Prostate gland (tissue), 2 donors: Measurements from ENCODE around the gene LZTS2.

Experiments used
- POLR2A ChIP-seq: fragments of 450-650 bp; IDR thresholded peaks from one replicate; pipeline ENCODE4 v1.6.1; 2016; ENCODE audit warnings: antibody characterized with exemption, mild to moderate bottlenecking
- POLR2AphosphoS5 ChIP-seq: sonication (generic); formaldehyde crosslinking; IDR thresholded peaks from one replicate; pipeline ENCODE4 v1.6.1; 2017; ENCODE audit warnings: antibody characterized with exemption
- TF ChIP-seq, protein P1 (sequence below), 4 experiments: fragments of 200-600 bp in 2 of 4; fragments of 450-650 bp in 2 of 4; sonication (generic) in 2 of 4; IDR thresholded peaks; 1 replicate in 3 of 4; 2 replicates in 1 of 4; pipeline ENCODE4 v1.5.1; 2016 to 2019; ENCODE audit warnings: antibody characterized with exemption in 4 of 4, mild to moderate bottlenecking in 2 of 4, moderate library complexity in 2 of 4

DNA sequence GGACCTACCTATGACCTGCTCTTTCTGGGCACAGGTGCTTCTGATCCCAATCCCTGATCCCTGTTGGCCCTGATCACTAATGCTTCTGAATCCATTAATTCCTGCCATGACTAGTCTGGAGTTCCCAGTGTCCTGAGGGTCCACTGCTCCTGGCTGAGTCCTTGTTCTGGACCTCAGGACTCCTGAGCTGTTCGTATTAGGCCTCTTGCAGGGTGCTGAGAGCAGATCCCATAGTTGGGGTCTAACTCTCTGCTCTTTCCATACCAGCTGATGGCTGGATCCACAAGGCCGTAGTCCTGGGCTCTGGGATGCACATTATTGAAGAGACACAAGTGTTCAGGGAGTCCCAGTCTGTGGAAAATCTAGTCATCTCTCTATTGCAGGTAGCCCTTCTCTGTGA is 19.3 kb upstream of the LZTS2 start:
- no peak for TF ChIP-seq POLR2A
- TF ChIP-seq POLR2AphosphoS5: no peak
- TF ChIP-seq, protein P1, sequence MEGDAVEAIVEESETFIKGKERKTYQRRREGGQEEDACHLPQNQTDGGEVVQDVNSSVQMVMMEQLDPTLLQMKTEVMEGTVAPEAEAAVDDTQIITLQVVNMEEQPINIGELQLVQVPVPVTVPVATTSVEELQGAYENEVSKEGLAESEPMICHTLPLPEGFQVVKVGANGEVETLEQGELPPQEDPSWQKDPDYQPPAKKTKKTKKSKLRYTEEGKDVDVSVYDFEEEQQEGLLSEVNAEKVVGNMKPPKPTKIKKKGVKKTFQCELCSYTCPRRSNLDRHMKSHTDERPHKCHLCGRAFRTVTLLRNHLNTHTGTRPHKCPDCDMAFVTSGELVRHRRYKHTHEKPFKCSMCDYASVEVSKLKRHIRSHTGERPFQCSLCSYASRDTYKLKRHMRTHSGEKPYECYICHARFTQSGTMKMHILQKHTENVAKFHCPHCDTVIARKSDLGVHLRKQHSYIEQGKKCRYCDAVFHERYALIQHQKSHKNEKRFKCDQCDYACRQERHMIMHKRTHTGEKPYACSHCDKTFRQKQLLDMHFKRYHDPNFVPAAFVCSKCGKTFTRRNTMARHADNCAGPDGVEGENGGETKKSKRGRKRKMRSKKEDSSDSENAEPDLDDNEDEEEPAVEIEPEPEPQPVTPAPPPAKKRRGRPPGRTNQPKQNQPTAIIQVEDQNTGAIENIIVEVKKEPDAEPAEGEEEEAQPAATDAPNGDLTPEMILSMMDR (IDR thresholded peaks at IDR 0.05): no peak
